BJ (cell line): ENCODE results near the gene DOCK10. TPM values are rescaled to one million over a fixed set of nuclear protein-coding genes. Genes with fewer than 3 reads are reported as not detected.

Experiments used
- CTCF ChIA-PET: fragments of 350-600 bp; formaldehyde crosslinking; extraction: SDS; loops from one replicate; lab custom pipeline; 2021; ENCODE audit warnings: antibody characterized with exemption, inconsistent platforms; lab: Yijun Ruan, JAX
- POLR2A ChIA-PET: fragments of 300-600 bp; sonication (Branson Sonifier 250); formaldehyde crosslinking; extraction: SDS; loops from one replicate; lab custom pipeline; 2021; ENCODE audit warnings: antibody characterized with exemption; lab: Charles Lee
- DNase-seq: peaks from one replicate; pipeline ENCODE4 v3.0.0-alpha.2; 2011; ENCODE audit warnings: low read depth
- H3K27me3 ChIP-seq: 2 replicates; pipeline ENCODE4 v1.6.0; 2011; ENCODE audit warnings: low read length; ENCODE audit not compliant: control insufficient read depth, insufficient read depth
- H3K36me3 ChIP-seq: 2 replicates; pipeline ENCODE4 v1.5.1; 2011; ENCODE audit warnings: low read length; ENCODE audit not compliant: control insufficient read depth, insufficient read depth
- H3K4me3 ChIP-seq: 2 replicates; pipeline ENCODE4 v1.5.1; 2011; ENCODE audit warnings: low read depth, mild to moderate bottlenecking, control low read depth, low read length
- polyA plus RNA-seq: library from polyadenylated mRNA; depleted of rRNA; stranded (reverse); fragments of >200 nt; gene quantifications from 2 replicates; pipeline ENCODE4 v1.2.3, GENCODE V29; 2011
- TF ChIP-seq, protein P1 (sequence below): IDR thresholded peaks from 2 replicates; pipeline ENCODE4 v1.5.1; 2011; ENCODE audit warnings: low read depth, mild to moderate bottlenecking, control low read depth, inconsistent platforms, low read length, moderate library complexity; ENCODE audit not compliant: insufficient read depth

DOCK10 gene
- polyA plus RNA-seq, 1 experiment = 62.7 TPM

GRCh38 chr2:224860786-224861185 is 181.5 kb downstream of the DOCK10 start:
- Histone ChIP-seq H3K36me3 (peaks cover 4% of the 10 kb centered on the region; the same call in 1 of the 2 replicates), H3K27me3 (no peaks in the 10 kb centered on the region), H3K4me3 (no peak overlapping the region)
- TF ChIP-seq, protein P1, sequence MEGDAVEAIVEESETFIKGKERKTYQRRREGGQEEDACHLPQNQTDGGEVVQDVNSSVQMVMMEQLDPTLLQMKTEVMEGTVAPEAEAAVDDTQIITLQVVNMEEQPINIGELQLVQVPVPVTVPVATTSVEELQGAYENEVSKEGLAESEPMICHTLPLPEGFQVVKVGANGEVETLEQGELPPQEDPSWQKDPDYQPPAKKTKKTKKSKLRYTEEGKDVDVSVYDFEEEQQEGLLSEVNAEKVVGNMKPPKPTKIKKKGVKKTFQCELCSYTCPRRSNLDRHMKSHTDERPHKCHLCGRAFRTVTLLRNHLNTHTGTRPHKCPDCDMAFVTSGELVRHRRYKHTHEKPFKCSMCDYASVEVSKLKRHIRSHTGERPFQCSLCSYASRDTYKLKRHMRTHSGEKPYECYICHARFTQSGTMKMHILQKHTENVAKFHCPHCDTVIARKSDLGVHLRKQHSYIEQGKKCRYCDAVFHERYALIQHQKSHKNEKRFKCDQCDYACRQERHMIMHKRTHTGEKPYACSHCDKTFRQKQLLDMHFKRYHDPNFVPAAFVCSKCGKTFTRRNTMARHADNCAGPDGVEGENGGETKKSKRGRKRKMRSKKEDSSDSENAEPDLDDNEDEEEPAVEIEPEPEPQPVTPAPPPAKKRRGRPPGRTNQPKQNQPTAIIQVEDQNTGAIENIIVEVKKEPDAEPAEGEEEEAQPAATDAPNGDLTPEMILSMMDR = no peak
- ChIA-PET CTCF (interaction anchor here (1.1 kb wide), 1 partner anchor 800 kb away, joined by 3 read pairs; no protein-coding TSS in a partner anchor), POLR2A (no interaction called here)
- DNase-seq = no peak

- no peaks in the 10 kb centered on the region for H3K27me3 ChIP-seq
- TF ChIP-seq, protein P1 = no peak
- H3K36me3 ChIP-seq = peaks cover 7% of the 10 kb centered on the region
- CTCF ChIA-PET = no interaction called here
- POLR2A ChIA-PET = no interaction called here
- DNase-seq = no peak
- no peak overlapping the region for H3K4me3 ChIP-seq
Measured at GRCh38 chr2:224851811-224852210, 190.5 kb downstream of the DOCK10 start.

- Histone ChIP-seq H3K4me3 (no peak overlapping the region), H3K36me3 (peaks cover 5% of the 10 kb centered on the region), H3K27me3 (no peaks in the 10 kb centered on the region)
- TF ChIP-seq, protein P1 = no peak
- ChIA-PET CTCF (no interaction called here), POLR2A (no interaction called here)
- DNase-seq = no peak
Measured at GRCh38 chr2:224850081-224850480, 192.2 kb downstream of the DOCK10 start.

GRCh38 chr2:224849264-224849663 is 193.0 kb downstream of the DOCK10 start:
- Histone ChIP-seq H3K36me3 (peaks cover 5% of the 10 kb centered on the region), H3K4me3 (no peak overlapping the region), H3K27me3 (no peaks in the 10 kb centered on the region)
- TF ChIP-seq, protein P1 = no peak
- ChIA-PET CTCF (interaction anchor here (1.3 kb wide), 1 partner anchor 14 kb away, joined by 6 read pairs; no protein-coding TSS in a partner anchor), POLR2A (no interaction called here)
- no peak for DNase-seq

DNA sequence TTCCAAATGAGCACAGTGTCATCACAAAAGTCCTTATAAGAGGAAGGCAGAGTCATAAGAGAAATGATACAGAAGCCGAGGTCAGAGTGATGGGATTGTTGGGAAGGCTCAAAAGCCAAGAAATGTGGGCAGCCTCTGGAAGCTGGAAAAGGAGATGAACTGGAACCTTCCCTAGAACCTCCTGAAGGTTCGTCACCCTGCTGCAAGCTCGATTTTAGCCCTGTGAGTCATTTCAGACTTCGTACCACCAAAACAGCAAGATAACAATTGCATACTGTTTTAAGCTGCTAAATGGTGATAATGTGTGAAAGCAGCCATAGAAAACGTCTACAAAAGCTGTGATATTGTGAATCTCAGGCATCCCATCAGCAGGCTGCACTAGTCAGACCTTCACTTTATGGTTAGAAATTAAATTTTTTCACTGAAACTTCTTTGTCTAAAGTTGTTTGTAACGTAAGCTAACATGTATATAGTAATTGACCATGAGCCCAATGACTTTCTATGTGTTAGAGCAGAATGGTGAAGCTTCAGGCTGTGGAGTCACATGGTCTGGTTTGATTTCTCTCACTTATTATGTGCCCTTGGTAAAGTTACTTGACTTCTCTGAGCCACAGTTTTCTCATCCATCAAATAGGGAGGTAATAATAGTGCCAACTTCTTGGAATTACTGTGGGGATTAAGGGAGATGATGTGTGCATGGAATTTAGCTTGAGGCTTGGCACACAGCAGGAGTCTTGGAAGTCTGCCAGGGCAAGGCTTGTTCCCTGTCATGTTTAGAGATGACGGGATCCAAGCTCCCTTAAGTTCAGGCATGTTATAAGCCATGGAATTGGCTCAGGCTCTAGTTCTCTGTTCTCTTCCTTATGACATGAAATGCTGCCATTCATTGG is 194.1 kb downstream of the DOCK10 start:
- H3K36me3 ChIP-seq = peaks cover 5% of the 10 kb centered on the region
- TF ChIP-seq, protein P1 = no peak
- DNase-seq = no peak
- H3K4me3 ChIP-seq = no peak overlapping the region
- H3K27me3 ChIP-seq = no peaks in the 10 kb centered on the region
- ChIA-PET CTCF (interaction anchor here (0.9 to 1.3 kb wide), 3 partner anchors 13 to 800 kb away, joined by 3 to 6 read pairs (median 4); no protein-coding TSS in a partner anchor), POLR2A (no interaction called here)
